ENCODE measurements around the gene TMEM178B. TPM values are rescaled to one million over a fixed set of nuclear protein-coding genes. Genes with fewer than 3 reads are reported as not detected.

TMEM178B gene
- total and polyA plus RNA-seq, 9 of the 15 experiments (the other 6 are each of a cell fraction or from before 2014, with no cell fraction given): under 0.01 to 0.03 (median 0.01) TPM; not detected in 5

DNA sequence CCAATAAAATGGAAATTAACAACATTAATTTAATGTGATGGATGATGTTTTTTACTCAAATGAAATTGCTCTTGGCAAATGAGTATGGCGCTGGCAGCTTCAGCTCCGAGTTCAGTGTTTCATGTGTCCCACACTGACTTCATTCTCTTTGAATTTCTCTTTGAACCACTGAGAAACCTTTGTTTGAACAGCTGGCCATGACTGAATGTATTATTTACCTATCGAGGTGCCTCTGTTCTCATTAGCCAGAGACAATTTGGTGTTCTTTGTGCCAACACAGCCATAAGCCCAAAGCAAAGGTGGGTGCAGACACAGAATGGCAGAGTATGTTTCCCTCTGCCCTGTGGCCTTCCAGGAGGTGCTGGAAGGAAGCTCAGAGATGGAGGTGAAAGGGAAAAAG, 42.1 kb downstream of the TMEM178B start (continued):
- TF ChIP-seq, protein P1, sequence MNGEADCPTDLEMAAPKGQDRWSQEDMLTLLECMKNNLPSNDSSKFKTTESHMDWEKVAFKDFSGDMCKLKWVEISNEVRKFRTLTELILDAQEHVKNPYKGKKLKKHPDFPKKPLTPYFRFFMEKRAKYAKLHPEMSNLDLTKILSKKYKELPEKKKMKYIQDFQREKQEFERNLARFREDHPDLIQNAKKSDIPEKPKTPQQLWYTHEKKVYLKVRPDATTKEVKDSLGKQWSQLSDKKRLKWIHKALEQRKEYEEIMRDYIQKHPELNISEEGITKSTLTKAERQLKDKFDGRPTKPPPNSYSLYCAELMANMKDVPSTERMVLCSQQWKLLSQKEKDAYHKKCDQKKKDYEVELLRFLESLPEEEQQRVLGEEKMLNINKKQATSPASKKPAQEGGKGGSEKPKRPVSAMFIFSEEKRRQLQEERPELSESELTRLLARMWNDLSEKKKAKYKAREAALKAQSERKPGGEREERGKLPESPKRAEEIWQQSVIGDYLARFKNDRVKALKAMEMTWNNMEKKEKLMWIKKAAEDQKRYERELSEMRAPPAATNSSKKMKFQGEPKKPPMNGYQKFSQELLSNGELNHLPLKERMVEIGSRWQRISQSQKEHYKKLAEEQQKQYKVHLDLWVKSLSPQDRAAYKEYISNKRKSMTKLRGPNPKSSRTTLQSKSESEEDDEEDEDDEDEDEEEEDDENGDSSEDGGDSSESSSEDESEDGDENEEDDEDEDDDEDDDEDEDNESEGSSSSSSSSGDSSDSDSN (IDR thresholded peaks at IDR 0.05; ENCODE audit: borderline replicate concordance in 1 of 2, low read depth in 2 of 2, low read length in 2 of 2): no peak
- no peak for TF ChIP-seq NEUROD1 (IDR thresholded peaks at IDR 0.05; ENCODE audit: borderline replicate concordance, low read depth, low read length, partially characterized antibody)
- TF ChIP-seq BCOR (IDR thresholded peaks at IDR 0.05): no peak
- TF ChIP-seq ETS1 (conservative IDR thresholded peaks at IDR 0.05; ENCODE audit: control insufficient read depth, low read depth, low read length): no peak
- TF ChIP-seq, protein P2, sequence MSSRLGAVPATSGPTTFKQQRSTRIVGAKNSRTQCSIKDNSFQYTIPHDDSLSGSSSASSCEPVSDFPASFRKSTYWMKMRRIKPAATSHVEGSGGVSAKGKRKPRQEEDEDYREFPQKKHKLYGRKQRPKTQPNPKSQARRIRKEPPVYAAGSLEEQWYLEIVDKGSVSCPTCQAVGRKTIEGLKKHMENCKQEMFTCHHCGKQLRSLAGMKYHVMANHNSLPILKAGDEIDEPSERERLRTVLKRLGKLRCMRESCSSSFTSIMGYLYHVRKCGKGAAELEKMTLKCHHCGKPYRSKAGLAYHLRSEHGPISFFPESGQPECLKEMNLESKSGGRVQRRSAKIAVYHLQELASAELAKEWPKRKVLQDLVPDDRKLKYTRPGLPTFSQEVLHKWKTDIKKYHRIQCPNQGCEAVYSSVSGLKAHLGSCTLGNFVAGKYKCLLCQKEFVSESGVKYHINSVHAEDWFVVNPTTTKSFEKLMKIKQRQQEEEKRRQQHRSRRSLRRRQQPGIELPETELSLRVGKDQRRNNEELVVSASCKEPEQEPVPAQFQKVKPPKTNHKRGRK (tag; IDR thresholded peaks at IDR 0.05): no peak
- no peak for TF ChIP-seq E2F5 (CRISPR knock-in tag; IDR thresholded peaks at IDR 0.05)
- TF ChIP-seq, protein P3, sequence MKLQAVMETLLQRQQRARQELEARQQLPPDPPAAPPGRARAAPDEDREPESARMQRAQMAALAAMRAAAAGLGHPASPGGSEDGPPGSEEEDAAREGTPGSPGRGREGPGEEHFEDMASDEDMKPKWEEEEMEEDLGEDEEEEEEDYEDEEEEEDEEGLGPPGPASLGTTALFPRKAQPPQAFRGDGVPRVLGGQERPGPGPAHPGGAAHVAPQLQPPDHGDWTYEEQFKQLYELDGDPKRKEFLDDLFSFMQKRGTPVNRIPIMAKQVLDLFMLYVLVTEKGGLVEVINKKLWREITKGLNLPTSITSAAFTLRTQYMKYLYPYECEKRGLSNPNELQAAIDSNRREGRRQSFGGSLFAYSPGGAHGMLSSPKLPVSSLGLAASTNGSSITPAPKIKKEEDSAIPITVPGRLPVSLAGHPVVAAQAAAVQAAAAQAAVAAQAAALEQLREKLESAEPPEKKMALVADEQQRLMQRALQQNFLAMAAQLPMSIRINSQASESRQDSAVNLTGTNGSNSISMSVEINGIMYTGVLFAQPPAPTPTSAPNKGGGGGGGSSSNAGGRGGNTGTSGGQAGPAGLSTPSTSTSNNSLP (IDR thresholded peaks at IDR 0.05; ENCODE audit: borderline replicate concordance, low read depth, low read length): no peak
- no peak for TF ChIP-seq ZHX1 (conservative IDR thresholded peaks at IDR 0.05; ENCODE audit: low read length)
- TF ChIP-seq, protein P4, sequence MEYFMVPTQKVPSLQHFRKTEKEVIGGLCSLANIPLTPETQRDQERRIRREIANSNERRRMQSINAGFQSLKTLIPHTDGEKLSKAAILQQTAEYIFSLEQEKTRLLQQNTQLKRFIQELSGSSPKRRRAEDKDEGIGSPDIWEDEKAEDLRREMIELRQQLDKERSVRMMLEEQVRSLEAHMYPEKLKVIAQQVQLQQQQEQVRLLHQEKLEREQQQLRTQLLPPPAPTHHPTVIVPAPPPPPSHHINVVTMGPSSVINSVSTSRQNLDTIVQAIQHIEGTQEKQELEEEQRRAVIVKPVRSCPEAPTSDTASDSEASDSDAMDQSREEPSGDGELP (CRISPR knock-in tag; IDR thresholded peaks at IDR 0.05; ENCODE audit: borderline replicate concordance): no peak
